NCI-H1417 (cell line): Measurements from ENCODE around the gene TENM3.
A peak's percentile ranks its signal among the peaks of the same experiment; 100 is the strongest.

Experiments used
- DNase-seq, 3 experiments: peaks; one replicate each; lab custom pipeline; 2025; lab: John Stamatoyannopoulos, UW

TENM3 gene

GRCh38 chr4:182513587-182514291 lies 270.5 kb downstream of the TENM3 start:
- DNase-seq = no peak

DNA sequence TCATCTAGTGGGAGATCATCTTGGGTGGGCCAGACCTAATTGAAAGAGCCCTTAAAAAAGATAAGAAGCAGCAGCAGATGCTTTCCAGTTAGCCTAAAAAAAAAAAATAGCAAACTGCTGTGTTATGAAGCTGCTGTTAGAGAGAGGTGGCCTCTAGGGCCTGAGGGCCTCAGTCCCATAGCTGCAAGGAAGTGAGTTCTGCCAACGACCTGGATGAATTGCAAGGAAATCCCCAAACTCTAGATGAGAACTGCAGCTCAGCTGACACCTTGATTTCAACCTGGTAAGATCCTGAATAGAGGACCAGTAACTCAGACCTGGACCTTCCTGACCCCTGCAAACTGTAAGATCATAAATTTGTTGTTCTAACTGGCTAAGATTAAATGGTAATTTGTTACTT lies 275.2 kb downstream of the TENM3 start:
- no peak for DNase-seq

GRCh38 chr4:182519528-182519927 lies 276.3 kb downstream of the TENM3 start:
- no peak for DNase-seq

DNA sequence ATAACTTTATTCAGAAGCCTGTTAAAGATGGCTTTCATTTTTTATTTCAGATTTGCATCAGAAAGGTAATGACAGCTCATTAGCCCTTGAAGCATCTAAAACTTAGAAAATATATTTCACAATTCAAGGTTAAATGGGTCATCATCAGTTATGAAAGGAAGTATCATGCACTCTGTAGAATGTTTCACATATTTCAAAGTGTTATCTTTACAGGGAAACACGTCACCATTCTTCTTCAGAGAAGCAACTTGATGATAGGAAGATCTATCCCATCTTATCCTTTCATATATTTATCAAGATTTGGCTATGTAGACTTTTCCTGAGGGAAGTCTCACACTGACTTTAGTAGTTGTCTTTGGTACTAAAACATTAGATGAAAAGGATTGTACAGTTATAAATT lies 277.8 kb downstream of the TENM3 start:
- no peak for DNase-seq

DNA sequence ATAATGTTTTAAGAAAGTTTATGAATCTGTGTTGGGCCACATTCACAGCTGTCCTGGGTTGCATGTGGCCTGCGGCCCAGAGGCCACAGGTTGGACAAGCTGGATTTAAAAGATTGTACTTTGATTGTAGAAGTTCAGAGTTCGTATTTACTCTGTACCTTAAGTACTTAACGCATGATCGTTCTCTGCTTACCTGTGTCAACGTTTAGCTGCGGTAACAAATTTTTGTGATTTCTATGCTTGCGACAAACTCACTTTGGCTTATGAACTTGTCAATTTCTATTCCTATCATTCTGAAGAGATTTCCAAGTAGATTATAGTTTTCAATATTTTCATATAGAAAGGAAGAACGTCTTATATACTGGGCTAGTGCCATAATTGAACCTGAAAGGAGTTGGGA lies 285.6 kb downstream of the TENM3 start:
- DNase-seq = no peak

DNA sequence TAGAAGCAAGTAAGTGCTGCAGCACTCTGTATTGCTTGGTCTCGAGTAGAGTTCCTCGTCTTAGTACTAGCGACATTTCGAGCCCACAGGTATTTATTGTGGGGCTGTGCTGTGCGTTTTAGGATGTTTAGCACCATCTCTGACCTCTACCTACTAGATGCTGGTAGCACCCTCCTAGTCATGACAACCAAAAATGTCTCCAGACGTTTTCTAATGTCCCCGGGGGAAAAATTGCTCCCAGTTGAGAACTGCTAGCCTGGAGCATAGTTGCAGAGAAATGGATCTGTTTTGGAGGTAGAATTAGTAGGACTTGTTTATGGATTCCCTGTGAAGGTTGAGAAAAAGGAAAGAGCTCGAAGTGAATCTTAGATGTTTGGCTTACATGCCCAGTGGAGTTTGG lies 287.2 kb downstream of the TENM3 start:
- no peak for DNase-seq

- no peak for DNase-seq
These were observed 288.5 kb downstream of the TENM3 start for GRCh38 chr4:182531555-182532162.

DNA sequence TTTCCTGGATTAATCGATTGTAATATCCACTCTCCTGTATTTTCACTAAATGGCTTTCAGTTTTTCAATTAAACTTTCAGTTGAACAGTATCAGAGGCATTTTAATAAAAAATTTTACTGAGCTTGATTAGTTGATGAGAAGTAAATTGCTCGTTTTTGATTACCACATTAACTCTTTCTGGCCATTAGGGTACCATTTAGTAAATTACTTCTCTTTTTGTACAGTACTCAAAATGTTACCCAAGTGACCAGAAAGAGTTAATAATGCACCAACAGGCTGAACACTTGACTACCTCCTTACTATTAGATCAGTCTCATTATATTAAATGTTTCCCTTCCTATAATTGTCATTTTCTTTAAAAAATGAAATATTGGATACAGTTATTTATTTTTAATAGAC lies 289.2 kb downstream of the TENM3 start:
- no peak for DNase-seq

GRCh38 chr4:182533964-182534363 lies 290.8 kb downstream of the TENM3 start:
- DNase-seq = peak in 1 of 3 experiments; percentile 49

DNA sequence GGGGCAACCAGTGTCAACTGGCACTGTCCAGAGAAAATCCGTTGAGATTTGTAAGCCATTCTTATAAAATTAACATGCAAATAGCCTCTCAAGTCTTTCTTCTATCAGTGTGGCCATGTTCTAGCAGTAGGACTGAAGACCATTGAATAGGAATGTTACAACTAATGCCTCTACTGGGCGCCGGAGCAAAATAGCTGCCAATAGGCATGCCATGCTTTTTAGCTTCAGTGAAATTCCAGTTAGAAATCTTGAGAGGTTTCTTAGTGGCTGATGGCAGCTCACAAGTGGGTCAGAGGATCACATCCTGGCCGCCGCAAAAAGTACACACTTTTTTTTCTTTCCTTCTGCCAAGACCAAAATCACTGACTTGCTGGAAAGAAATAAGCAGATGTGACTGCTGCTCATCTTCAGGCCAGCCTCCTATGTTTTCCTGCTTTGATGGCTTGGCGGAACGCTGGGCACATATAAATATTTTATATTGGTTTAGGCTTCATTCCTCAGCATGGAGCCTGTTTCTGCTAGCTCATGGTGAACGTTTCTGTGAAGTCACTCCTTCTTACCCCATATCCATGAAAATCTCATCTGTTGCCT lies 293.1 kb downstream of the TENM3 start:
- DNase-seq = no peak

GRCh38 chr4:182537031-182537795 lies 294.0 kb downstream of the TENM3 start:
- DNase-seq = peak in 1 of 3 experiments; percentile 6

- peak in 2 of 3 experiments; percentile 49 to 81 for DNase-seq
These were observed 294.8 kb downstream of the TENM3 start for GRCh38 chr4:182538031-182538430.

DNA sequence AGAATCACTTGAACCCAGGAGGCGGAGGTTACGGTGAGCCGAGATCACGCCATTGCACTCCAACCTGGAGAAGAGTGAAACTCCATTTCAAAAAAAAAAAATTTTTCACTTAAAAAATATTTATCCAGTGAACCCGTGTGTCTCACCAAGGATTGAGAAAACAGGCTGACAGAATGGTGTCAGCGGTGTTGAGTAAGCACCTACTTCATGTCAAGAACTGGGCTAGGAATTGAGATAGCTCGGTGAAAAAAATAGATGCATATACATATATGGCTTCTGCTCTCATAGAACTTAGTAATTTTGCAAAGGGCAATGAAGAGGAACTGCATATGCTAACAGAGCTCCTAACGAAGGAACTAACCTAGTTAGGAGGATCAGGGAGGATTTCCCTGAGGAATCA lies 297.3 kb downstream of the TENM3 start:
- no peak for DNase-seq

GRCh38 chr4:182547435-182547834 lies 304.2 kb downstream of the TENM3 start:
- no peak for DNase-seq

- DNase-seq = no peak
These were observed 305.0 kb downstream of the TENM3 start for GRCh38 chr4:182548156-182548555.

GRCh38 chr4:182549356-182549755 lies 306.2 kb downstream of the TENM3 start:
- DNase-seq = no peak

GRCh38 chr4:182552948-182553347 lies 309.7 kb downstream of the TENM3 start:
- DNase-seq = no peak

GRCh38 chr4:182553653-182554052 lies 310.5 kb downstream of the TENM3 start:
- DNase-seq = no peak

- DNase-seq = no peak
These were observed 311.5 kb downstream of the TENM3 start for GRCh38 chr4:182554736-182555135.

DNA sequence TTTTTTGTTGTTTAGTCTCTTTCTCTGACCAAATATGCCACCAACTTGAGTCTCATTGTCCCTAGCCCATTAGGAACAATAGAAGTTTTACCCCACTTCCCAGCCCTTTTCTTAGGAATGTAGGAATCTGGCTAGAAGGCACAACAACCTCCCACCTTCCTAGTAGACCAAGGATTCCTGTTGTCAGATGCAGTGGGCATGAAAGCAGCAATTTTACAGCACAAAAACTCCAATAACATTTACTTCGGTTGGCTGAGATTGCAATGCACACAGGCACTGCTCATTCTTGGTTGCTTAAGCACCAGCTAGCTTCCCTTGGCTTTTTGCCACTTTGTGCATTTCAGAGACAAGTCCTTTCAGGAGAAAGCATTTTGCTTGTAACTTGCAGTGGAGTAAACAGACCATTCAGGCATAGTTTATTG lies 312.8 kb downstream of the TENM3 start:
- peak in 2 of 3 experiments; percentile 40 to 82 for DNase-seq

DNA sequence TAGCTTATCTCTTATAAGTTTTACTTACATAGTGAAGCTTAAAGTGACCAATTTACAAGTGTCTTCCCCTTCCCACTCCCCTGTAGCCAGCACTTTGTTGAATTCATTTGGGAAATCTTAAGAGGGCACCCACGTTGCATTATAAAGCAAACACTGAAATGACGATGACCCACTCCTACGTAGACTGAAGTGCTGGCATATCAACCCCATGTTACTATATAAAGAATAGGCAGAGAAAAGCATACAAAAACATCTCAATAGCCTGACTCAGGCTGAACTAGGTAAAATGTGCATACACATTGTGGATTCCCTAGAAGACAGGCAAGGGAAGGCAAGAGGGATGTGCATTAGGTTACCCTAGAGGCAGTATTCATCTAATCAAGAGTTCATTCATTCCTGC lies 313.4 kb downstream of the TENM3 start:
- peak; percentile 6 to 69 (median 47) for DNase-seq

DNA sequence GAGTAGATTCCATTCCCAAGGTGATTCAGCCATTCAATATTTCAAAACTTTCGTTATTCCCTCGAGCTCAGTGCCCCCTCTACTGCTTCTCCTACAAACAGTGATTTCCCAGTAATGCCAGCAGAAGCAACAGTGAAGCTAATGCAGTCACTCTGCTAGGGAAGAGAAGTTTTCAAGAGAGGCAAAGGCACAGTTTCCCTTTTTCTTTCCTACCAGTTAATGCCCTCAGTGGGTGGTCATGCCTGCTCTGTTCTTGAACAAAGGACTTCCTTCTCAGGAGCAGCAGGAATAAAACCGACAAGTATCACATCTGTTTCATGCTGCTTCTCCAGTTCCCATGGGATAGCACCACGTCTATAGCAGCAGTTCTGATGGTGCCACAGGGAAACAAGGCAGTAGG lies 317.2 kb downstream of the TENM3 start:
- DNase-seq = peak; percentile 49 to 77 (median 72)

DNA sequence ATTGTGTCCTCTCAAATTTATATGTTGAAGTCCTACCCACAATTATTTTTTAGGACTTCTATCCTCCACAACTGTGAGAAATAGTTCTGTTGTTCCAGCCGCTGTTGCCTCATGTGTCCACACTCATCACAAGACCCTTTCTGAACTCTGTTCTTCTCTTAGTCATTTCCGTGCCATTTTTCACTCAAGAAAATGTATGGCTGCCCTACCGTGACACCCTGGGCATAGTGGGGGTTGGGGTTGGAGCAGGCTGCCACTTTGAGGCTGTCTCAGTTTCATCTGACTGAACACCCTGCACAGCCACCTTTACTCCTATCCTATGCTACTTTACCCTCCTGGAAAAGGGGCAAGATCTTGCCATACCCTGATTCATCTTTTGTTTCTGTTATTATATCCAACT lies 319.1 kb downstream of the TENM3 start:
- DNase-seq = no peak
